PC-3 (cell line): ENCODE results near the gene MAST2. TPM values are rescaled to one million over a fixed set of nuclear protein-coding genes. Genes with fewer than 3 reads are reported as not detected.

Experiments used
- ATAC-seq: fragments of 200-7000 bp; cut with Tn5 transposase; 2 replicates; pipeline ENCODE4 v1.9.1; 2020; ENCODE audit warnings: mild to moderate bottlenecking, moderate library complexity
- Bru-seq: library from RNA; stranded (reverse); fragments of 400-500 nt; gene quantifications from one replicate; lab custom pipeline; 2021; lab: Mats Ljungman, UMichigan
- BruChase-seq, 2 experiments: library from RNA; stranded (reverse); fragments of 400-500 nt; gene quantifications; one replicate each; lab custom pipeline; 2021; lab: Mats Ljungman, UMichigan
- BruUV-seq: library from RNA; stranded (reverse); fragments of 400-500 nt; replicated peaks from 2 replicates; lab custom pipeline; 2021; lab: Mats Ljungman, UMichigan
- CTCF ChIA-PET: fragments of 300-600 bp; sonication (Branson Sonifier 250); formaldehyde crosslinking; loops from one replicate; lab custom pipeline; 2022; ENCODE audit warnings: antibody characterized with exemption; lab: Charles Lee
- POLR2A ChIA-PET: fragments of 300-600 bp; sonication (Branson Sonifier 250); formaldehyde crosslinking; loops from one replicate; lab custom pipeline; 2022; ENCODE audit warnings: antibody characterized with exemption; ENCODE audit not compliant: unreplicated experiment; lab: Charles Lee
- DNase-seq: peaks from one replicate; pipeline ENCODE4 v3.0.0-alpha.2; 2015
- H2AFZ ChIP-seq: fragments of 300-600 bp; sonication (generic); 2 replicates; pipeline ENCODE4 v1.6.0; 2016; ENCODE audit warnings: antibody characterized with exemption, low read length
- H3F3A ChIP-seq: fragments of 300-600 bp; sonication (generic); one replicate; pipeline ENCODE4 v1.6.0; 2017; ENCODE audit warnings: antibody characterized with exemption, low read length, control low read depth, mild to moderate bottlenecking; ENCODE audit not compliant: unreplicated experiment
- H3K27ac ChIP-seq: fragments of 300-600 bp; sonication (generic); 2 replicates; pipeline ENCODE4 v1.5.1; 2016; ENCODE audit warnings: mild to moderate bottlenecking, low read length
- H3K27me3 ChIP-seq: fragments of 300-600 bp; sonication (generic); 2 replicates; pipeline ENCODE4 v1.6.1; 2016; ENCODE audit warnings: low read length, mixed read lengths
- H3K36me3 ChIP-seq: fragments of 300-600 bp; sonication (generic); 2 replicates; pipeline ENCODE4 v1.6.1; 2016; ENCODE audit warnings: low read depth, mixed run types, low read length, mixed read lengths
- H3K4me1 ChIP-seq: fragments of 300-600 bp; sonication (generic); 2 replicates; pipeline ENCODE4 v1.5.1; 2016; ENCODE audit warnings: low read length; ENCODE audit not compliant: insufficient read depth
- H3K4me2 ChIP-seq: fragments of 300-600 bp; sonication (generic); 2 replicates; pipeline ENCODE4 v1.6.0; 2016; ENCODE audit warnings: low read length
- H3K4me3 ChIP-seq: fragments of 300-600 bp; sonication (generic); 2 replicates; pipeline ENCODE4 v1.5.1; 2016; ENCODE audit warnings: mild to moderate bottlenecking, low read length, mixed read lengths
- H3K79me2 ChIP-seq: fragments of 300-600 bp; sonication (generic); 2 replicates; pipeline ENCODE4 v1.6.1; 2017; ENCODE audit warnings: low read length, mixed read lengths
- H3K9ac ChIP-seq: fragments of 300-600 bp; sonication (generic); 2 replicates; pipeline ENCODE4 v1.6.0; 2016; ENCODE audit warnings: mild to moderate bottlenecking, low read length
- H3K9me2 ChIP-seq: fragments of 300-600 bp; sonication (generic); replicated peaks from 2 replicates; pipeline ENCODE4 v1.6.1; 2016; ENCODE audit warnings: mixed run types, low read length, mixed read lengths
- H3K9me3 ChIP-seq: fragments of 300-600 bp; sonication (generic); 2 replicates; pipeline ENCODE4 v1.6.1; 2016; ENCODE audit warnings: low read length, mixed read lengths
- H4K20me1 ChIP-seq: fragments of 300-600 bp; sonication (generic); 2 replicates; pipeline ENCODE4 v1.6.1; 2016; ENCODE audit warnings: low read length, mixed read lengths
- EZH2 ChIP-seq: fragments of 300-600 bp; sonication (generic); IDR thresholded peaks from one replicate; pipeline ENCODE4 v1.6.1; 2017; ENCODE audit warnings: antibody characterized with exemption, mild to moderate bottlenecking, low read length; ENCODE audit not compliant: unreplicated experiment
- EZH2phosphoT487 ChIP-seq: fragments of 300-600 bp; sonication (generic); IDR thresholded peaks from 2 replicates; pipeline ENCODE4 v1.6.1; 2018; ENCODE audit warnings: mild to moderate bottlenecking, antibody characterized with exemption, low read length, borderline replicate concordance
- intact Hi-C: fragments of 100-400 bp; cut with micrococcal nuclease; formaldehyde crosslinking; loops from 2 replicates; pipeline ENCODE4 v1.9.0; 2023
- long read RNA-seq: library from polyadenylated mRNA; unstranded; transcript quantifications from one replicate; pipeline ENCODE4 v2.0.0, GENCODE V29; 2021; ENCODE audit not compliant: unreplicated experiment
- total RNA-seq: library from RNA; depleted of rRNA; stranded (reverse); fragments of >200 nt; gene quantifications from 2 replicates; pipeline ENCODE4 v1.2.3, GENCODE V29; 2014; rRNA removed
- TF ChIP-seq, protein P1 (sequence below): fragments of 300-600 bp; sonication (generic); conservative IDR thresholded peaks from 2 replicates; pipeline ENCODE4 v1.5.1; 2017; ENCODE audit warnings: antibody characterized with exemption, low read depth, mild to moderate bottlenecking, low read length

The MAST2 gene
- total RNA-seq, result 29.3 and 33.7 TPM in 2 replicates
- Bru-seq, nascent RNA, result percentile 78 among the genes with signal in this experiment
- percentile 67 among the genes with signal in this experiment for BruChase-seq, experiment 1, labeled RNA remaining after a 6-hour chase
- BruChase-seq, experiment 2, labeled RNA remaining after a 2-hour chase, result percentile 70 among the genes with signal in this experiment
- long read RNA-seq, partial matches to known transcripts, result 101 of 119 reads
- long read RNA-seq, other reads (novel, unspliced or antisense), result 18 of 119 reads

DNA sequence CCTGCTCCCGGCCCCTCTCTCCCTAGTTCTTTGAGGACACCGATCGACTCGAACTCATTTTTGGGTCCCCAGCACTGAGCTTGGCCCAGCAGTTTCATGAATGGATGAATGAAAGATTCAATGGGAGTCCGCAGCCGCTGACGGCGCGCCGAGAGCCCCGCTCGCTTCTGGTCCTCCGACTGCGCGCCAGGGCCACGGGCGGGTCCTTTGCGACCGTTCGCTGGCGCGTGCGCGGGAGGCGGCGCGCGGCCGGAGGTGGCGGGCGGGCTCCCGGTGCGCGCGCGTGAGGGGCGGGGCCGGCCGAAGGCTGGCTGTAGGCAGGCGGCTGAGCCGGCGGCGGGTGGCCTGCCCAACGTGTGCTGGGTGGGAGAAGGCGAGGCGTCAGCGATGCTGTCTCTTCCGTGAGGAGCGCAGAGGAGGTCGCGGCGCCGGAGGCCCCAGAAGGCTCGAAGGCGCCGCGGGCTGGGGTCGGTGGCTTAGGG lies at the start of gene MAST2:
Gene MAST2, plus strand, starts transcription at position 314 of the 482 bp plus-strand sequence. CDS start 284 bp downstream, outside the sequence.
- Histone ChIP-seq H3K4me1 (peaks cover 22% of the 10 kb centered on the region), H3K79me2 (peaks cover 46% of the 10 kb centered on the region), H3K9ac (peak within 1 kb of the TSS; percentile 45), H4K20me1 (peaks cover 10% of the 10 kb centered on the region), H3K9me2 (no peaks in the 10 kb centered on the region), H3K4me2 (peak within 1 kb of the TSS; percentile 90), H3K27ac (peak within 1 kb of the TSS; percentile 56), H3K27me3 (no peaks in the 10 kb centered on the region), H3F3A (no peaks in the 10 kb centered on the region), H3K9me3 (no peaks in the 10 kb centered on the region), H3K36me3 (no peaks in the 10 kb centered on the region; the same call in 1 of the 2 replicates), H2AFZ (peak within 1 kb of the TSS; percentile 73), H3K4me3 (peak within 1 kb of the TSS; percentile 73)
- BruUV-seq, result no TSS peak
- DNase-seq (peak; percentile 90), ATAC-seq (peak; percentile 79)
- ChIA-PET POLR2A (interaction anchor here (0.6 kb wide), 1 partner anchor 118 kb away, joined by 4 read pairs; no protein-coding TSS in a partner anchor), CTCF (interaction anchor here (0.6 kb wide), 1 partner anchor 68 kb away, joined by 3 read pairs; no protein-coding TSS in a partner anchor)
- intact Hi-C loops, result loop anchor here (2.0 to 5.0 kb wide), 2 partner anchors 53 to 161 kb away; partner anchors contain the start of gene IPP
- TF ChIP-seq, protein P1, sequence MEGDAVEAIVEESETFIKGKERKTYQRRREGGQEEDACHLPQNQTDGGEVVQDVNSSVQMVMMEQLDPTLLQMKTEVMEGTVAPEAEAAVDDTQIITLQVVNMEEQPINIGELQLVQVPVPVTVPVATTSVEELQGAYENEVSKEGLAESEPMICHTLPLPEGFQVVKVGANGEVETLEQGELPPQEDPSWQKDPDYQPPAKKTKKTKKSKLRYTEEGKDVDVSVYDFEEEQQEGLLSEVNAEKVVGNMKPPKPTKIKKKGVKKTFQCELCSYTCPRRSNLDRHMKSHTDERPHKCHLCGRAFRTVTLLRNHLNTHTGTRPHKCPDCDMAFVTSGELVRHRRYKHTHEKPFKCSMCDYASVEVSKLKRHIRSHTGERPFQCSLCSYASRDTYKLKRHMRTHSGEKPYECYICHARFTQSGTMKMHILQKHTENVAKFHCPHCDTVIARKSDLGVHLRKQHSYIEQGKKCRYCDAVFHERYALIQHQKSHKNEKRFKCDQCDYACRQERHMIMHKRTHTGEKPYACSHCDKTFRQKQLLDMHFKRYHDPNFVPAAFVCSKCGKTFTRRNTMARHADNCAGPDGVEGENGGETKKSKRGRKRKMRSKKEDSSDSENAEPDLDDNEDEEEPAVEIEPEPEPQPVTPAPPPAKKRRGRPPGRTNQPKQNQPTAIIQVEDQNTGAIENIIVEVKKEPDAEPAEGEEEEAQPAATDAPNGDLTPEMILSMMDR, result no peak
- peak; percentile 83 for TF ChIP-seq EZH2phosphoT487

DNA sequence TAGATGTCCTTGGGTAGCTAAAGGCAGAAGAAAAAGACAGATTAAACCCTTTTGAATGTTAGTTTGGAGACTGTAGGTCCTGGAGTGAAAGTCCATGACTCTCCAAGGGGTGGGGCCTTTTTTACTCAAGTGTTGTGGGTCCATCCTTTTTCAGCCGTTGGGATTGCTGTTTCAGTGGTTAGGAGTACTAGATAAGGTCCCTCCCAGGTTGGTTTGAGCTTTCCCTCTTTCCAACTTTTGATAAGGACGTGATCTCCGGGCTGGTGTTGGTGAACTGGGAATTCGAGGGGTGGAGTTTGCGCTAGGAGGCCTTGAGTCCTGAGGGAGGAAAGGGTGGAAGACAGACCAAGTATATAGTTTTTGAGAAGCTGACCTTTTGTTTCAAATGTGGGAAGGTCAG lies 47.7 kb upstream of the MAST2 start:
- CTCF ChIA-PET, result no interaction called here
- no TSS peak for BruUV-seq
- no peak overlapping the region for H3K9ac ChIP-seq
- POLR2A ChIA-PET, result no interaction called here
- TF ChIP-seq, protein P1, result no peak
- TF ChIP-seq EZH2phosphoT487 (no peak), EZH2 (no peak)
- H3K4me3 ChIP-seq, result no peak overlapping the region
- no peaks in the 10 kb centered on the region for H3K79me2 ChIP-seq
- H3K4me2 ChIP-seq, result no peak overlapping the region
- ATAC-seq (no peak), DNase-seq (no peak)
- intact Hi-C loops, result no loop called here
- no peaks in the 10 kb centered on the region for H3F3A ChIP-seq
- no peaks in the 10 kb centered on the region for H3K27me3 ChIP-seq
- no peak overlapping the region for H2AFZ ChIP-seq
- H4K20me1 ChIP-seq, result no peaks in the 10 kb centered on the region
- H3K9me3 ChIP-seq, result no peaks in the 10 kb centered on the region
- peaks cover 4% of the 10 kb centered on the region for H3K4me1 ChIP-seq
- H3K27ac ChIP-seq, result no peak overlapping the region
- no peaks in the 10 kb centered on the region for H3K36me3 ChIP-seq
- H3K9me2 ChIP-seq, result no peaks in the 10 kb centered on the region

DNA sequence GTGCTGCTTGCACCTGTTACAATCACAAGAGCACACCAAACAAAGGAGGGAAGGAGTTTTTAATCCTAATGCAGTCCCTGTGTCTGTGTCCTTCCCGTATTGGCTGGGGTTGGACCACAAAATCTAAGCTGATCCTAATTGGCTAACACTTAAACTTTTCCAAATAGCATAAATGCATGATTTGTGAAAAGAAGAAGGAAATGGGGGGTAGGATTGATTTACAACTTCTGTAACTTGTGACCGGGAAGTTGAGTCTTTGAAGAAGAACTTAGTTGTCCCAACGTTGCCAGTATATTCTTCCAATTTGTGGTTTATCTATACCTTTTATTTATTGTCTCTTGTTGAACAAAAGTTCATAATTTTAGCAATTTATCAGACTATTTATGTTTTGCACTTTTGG lies 41.1 kb upstream of the MAST2 start:
- DNase-seq (no peak), ATAC-seq (no peak)
- no peaks in the 10 kb centered on the region for H3K4me1 ChIP-seq
- H3K9me3 ChIP-seq, result no peaks in the 10 kb centered on the region
- no peak for TF ChIP-seq EZH2phosphoT487
- TF ChIP-seq, protein P1, result no peak
- no peak for TF ChIP-seq EZH2
- no peaks in the 10 kb centered on the region for H3F3A ChIP-seq
- H2AFZ ChIP-seq, result no peak overlapping the region
- H3K79me2 ChIP-seq, result no peaks in the 10 kb centered on the region
- POLR2A ChIA-PET, result no interaction called here
- intact Hi-C loops, result no loop called here
- no peak overlapping the region for H3K9ac ChIP-seq
- CTCF ChIA-PET, result no interaction called here
- H3K4me3 ChIP-seq, result no peak overlapping the region
- H3K4me2 ChIP-seq, result no peak overlapping the region
- no peaks in the 10 kb centered on the region for H3K9me2 ChIP-seq
- H3K27ac ChIP-seq, result no peak overlapping the region
- no peaks in the 10 kb centered on the region for H3K27me3 ChIP-seq
- BruUV-seq, result no TSS peak
- no peaks in the 10 kb centered on the region for H4K20me1 ChIP-seq
- H3K36me3 ChIP-seq, result no peaks in the 10 kb centered on the region
